NCI-H1417 treated with DMSO at 0.1 percent for 48 hours (cell line): ENCODE results near the gene NPHS1.
"Not testable (repeated sequence)": the region's sequence is repeated elsewhere in the genome, so short reads cannot be mapped to it uniquely, and the experiment has no call there.

Source experiments
- DNase-seq: peaks from one replicate; lab custom pipeline; 2025; lab: John Stamatoyannopoulos, UW

Gene NPHS1

GRCh38 chr19:35852029-35852780 lies at the start of gene NPHS1:
TSS of gene NPHS1 (minus strand) at chr19:35852504. CDS start at chr19:35851837, 667 bp downstream.
- DNase-seq, result no peak

GRCh38 chr19:35901055-35901644 lies 48.8 kb upstream of the NPHS1 start:
- no peak for DNase-seq

GRCh38 chr19:35899547-35900214 lies 47.4 kb upstream of the NPHS1 start:
- DNase-seq, result no peak

GRCh38 chr19:35898499-35898809 lies 46.1 kb upstream of the NPHS1 start:
- no peak for DNase-seq

- DNase-seq, result no peak
Observed at GRCh38 chr19:35897706-35898451, 45.6 kb upstream of the NPHS1 start.

GRCh38 chr19:35896643-35897040 lies 44.3 kb upstream of the NPHS1 start:
- no peak for DNase-seq

- DNase-seq, result no peak
Observed at GRCh38 chr19:35895911-35896642, 43.8 kb upstream of the NPHS1 start.

GRCh38 chr19:35894342-35894741 lies 42.0 kb upstream of the NPHS1 start:
- DNase-seq, result no peak

- DNase-seq, result not testable (repeated sequence)
Observed at GRCh38 chr19:35891819-35892218, 39.5 kb upstream of the NPHS1 start.

- no peak for DNase-seq
Observed at GRCh38 chr19:35890113-35890650, 37.9 kb upstream of the NPHS1 start.

GRCh38 chr19:35889370-35890112 lies 37.2 kb upstream of the NPHS1 start:
- DNase-seq, result no peak

- DNase-seq, result no peak
Observed at GRCh38 chr19:35888398-35888797, 36.1 kb upstream of the NPHS1 start.

- no peak for DNase-seq
Observed at GRCh38 chr19:35887197-35887596, 34.9 kb upstream of the NPHS1 start.

- DNase-seq, result no peak
Observed at GRCh38 chr19:35885904-35886303, 33.6 kb upstream of the NPHS1 start.

- DNase-seq, result no peak
Observed at GRCh38 chr19:35885225-35885738, 33.0 kb upstream of the NPHS1 start.

- DNase-seq, result no peak
Observed at GRCh38 chr19:35883882-35884281, 31.6 kb upstream of the NPHS1 start.

- peak; percentile 42 for DNase-seq
Observed at GRCh38 chr19:35882114-35882832, 30.0 kb upstream of the NPHS1 start.

- DNase-seq, result no peak
Observed at GRCh38 chr19:35879770-35880317, 27.5 kb upstream of the NPHS1 start.

- no peak for DNase-seq
Observed at GRCh38 chr19:35879068-35879467, 26.8 kb upstream of the NPHS1 start.
